Measurements from ENCODE around the gene STARD7.
A peak's percentile ranks its signal among the peaks of the same experiment; 100 is the strongest.

DNA sequence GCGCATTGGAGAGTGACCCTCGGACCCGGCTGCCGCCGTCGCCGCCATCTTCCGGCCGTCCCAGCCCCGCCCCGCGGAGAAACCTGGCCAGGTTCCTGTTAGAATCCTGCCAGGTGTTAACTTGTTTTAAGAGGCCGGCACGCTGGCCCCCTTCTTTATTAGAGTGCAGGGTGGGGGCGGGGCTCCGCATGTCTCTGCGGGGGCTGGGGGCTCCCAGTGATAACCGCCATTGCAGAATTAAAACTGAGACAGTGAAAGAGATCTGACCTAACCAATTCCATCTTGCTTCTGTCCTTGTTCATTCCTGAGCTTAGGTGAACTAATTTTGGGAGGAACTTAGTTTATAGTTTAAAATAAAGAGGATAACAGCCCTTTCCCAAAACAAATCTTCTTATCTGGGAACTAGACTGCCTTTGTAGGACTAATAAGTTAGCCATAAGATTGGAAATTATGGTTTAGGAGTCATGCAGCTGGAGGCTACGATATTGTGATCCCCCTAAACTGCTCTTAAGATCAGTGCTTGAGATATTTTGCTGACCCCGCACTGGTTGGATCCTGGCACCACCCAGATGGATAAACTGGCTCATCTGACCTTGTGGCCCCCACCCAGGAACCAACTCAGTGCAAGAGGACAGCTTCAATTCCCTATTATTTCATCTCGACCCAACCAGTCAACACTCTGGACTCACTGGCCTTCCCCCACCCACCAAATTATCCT is 543 bp upstream of the STARD7 start:
- TF ChIP-seq POLR2A (IDR thresholded peaks at IDR 0.05): peak in 1 of 2 donors; percentile 53
- TF ChIP-seq, protein P1, sequence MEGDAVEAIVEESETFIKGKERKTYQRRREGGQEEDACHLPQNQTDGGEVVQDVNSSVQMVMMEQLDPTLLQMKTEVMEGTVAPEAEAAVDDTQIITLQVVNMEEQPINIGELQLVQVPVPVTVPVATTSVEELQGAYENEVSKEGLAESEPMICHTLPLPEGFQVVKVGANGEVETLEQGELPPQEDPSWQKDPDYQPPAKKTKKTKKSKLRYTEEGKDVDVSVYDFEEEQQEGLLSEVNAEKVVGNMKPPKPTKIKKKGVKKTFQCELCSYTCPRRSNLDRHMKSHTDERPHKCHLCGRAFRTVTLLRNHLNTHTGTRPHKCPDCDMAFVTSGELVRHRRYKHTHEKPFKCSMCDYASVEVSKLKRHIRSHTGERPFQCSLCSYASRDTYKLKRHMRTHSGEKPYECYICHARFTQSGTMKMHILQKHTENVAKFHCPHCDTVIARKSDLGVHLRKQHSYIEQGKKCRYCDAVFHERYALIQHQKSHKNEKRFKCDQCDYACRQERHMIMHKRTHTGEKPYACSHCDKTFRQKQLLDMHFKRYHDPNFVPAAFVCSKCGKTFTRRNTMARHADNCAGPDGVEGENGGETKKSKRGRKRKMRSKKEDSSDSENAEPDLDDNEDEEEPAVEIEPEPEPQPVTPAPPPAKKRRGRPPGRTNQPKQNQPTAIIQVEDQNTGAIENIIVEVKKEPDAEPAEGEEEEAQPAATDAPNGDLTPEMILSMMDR (IDR thresholded peaks at IDR 0.05): no peak

All from thyroid gland (tissue), 4 donors.